DND-41 (cell line): ENCODE measurements around the gene GNRH2.

Source experiments
- ATAC-seq: fragments of 200-7000 bp; cut with Tn5 transposase; 3 replicates; pipeline ENCODE4 v1.9.1; 2021; ENCODE audit warnings: low read depth; ENCODE audit not compliant: insufficient read depth
- DNase-seq: peaks from one replicate; pipeline ENCODE4 v3.0.0-alpha.2; 2020
- H2AFZ ChIP-seq: 2 replicates; pipeline ENCODE4 v1.6.0; 2012; ENCODE audit warnings: low read depth, low read length
- H3K27ac ChIP-seq: 2 replicates; pipeline ENCODE4 v1.5.1; 2012; ENCODE audit warnings: low read length, inconsistent platforms
- H3K27me3 ChIP-seq: fragments of 200-600 bp; sonication (generic); 2 replicates; pipeline ENCODE4 v1.6.0; 2012; ENCODE audit warnings: low read length, mild to moderate bottlenecking, inconsistent platforms; ENCODE audit not compliant: insufficient read depth, poor library complexity
- H3K36me3 ChIP-seq: 2 replicates; pipeline ENCODE4 v1.5.1; 2012; ENCODE audit warnings: low read length, inconsistent platforms; ENCODE audit not compliant: insufficient read depth
- H3K4me1 ChIP-seq: 2 replicates; pipeline ENCODE4 v1.5.1; 2012; ENCODE audit warnings: mild to moderate bottlenecking, low read length; ENCODE audit not compliant: insufficient read depth
- H3K4me2 ChIP-seq: 2 replicates; pipeline ENCODE4 v1.6.0; 2012; ENCODE audit warnings: mild to moderate bottlenecking, moderate library complexity, low read length, inconsistent platforms; ENCODE audit not compliant: insufficient read depth
- H3K4me3 ChIP-seq, 2 experiments: fragments of 200-600 bp in 1 of 2; shearing (Covaris generic) in 1 of 2; 2 replicates each; pipeline ENCODE4 v1.5.1; 2012 to 2016; ENCODE audit warnings: inconsistent platforms in 2 of 2, low read length in 2 of 2, mild to moderate bottlenecking in 2 of 2, low read depth in 1 of 2, moderate library complexity in 1 of 2
- H3K79me2 ChIP-seq: 2 replicates; pipeline ENCODE4 v1.6.0; 2012; ENCODE audit warnings: low read length, inconsistent platforms; ENCODE audit not compliant: insufficient read depth
- H3K9ac ChIP-seq: 2 replicates; pipeline ENCODE4 v1.6.0; 2012; ENCODE audit warnings: low read depth, mild to moderate bottlenecking, inconsistent platforms, low read length, moderate library complexity
- H3K9me3 ChIP-seq: 2 replicates; pipeline ENCODE4 v1.5.1; 2012; ENCODE audit warnings: low read length, moderate library complexity, mild to moderate bottlenecking, inconsistent platforms; ENCODE audit not compliant: insufficient read depth, severe bottlenecking
- H4K20me1 ChIP-seq: 2 replicates; pipeline ENCODE4 v1.6.0; 2012; ENCODE audit warnings: low read length; ENCODE audit not compliant: insufficient read depth
- CTCF ChIP-seq: IDR thresholded peaks from 2 replicates; pipeline ENCODE4 v1.5.1; 2012; ENCODE audit warnings: borderline replicate concordance, low read length, moderate library complexity, mild to moderate bottlenecking; ENCODE audit not compliant: poor library complexity, severe bottlenecking; ENCODE audit errors: extremely low read depth
- EZH2 ChIP-seq: IDR thresholded peaks from 3 replicates; pipeline ENCODE4 v1.6.1; 2012; ENCODE audit warnings: borderline replicate concordance, low read depth, mild to moderate bottlenecking, moderate library complexity, low read length, inconsistent platforms; ENCODE audit not compliant: severe bottlenecking

GNRH2 gene

GRCh38 chr20:3082306-3082951, 39.0 kb downstream of the GNRH2 start:
- Histone ChIP-seq H3K9me3 (no peaks in the 10 kb centered on the region), H3K9ac (no peak overlapping the region)
- ATAC-seq = no peak

GRCh38 chr20:3082955-3083952, 39.8 kb downstream of the GNRH2 start:
- no peaks in the 10 kb centered on the region for H3K36me3 ChIP-seq
- no peak overlapping the region for H2AFZ ChIP-seq
- no peak overlapping the region for H3K4me3 ChIP-seq
- TF ChIP-seq EZH2 (no peak), CTCF (no peak)
- H3K79me2 ChIP-seq = no peaks in the 10 kb centered on the region
- no peak overlapping the region for H3K9ac ChIP-seq
- ATAC-seq (no peak), DNase-seq (no peak)
- no peaks in the 10 kb centered on the region for H3K27me3 ChIP-seq
- H4K20me1 ChIP-seq = no peaks in the 10 kb centered on the region; the same call in none of the 2 replicates
- no peak overlapping the region for H3K27ac ChIP-seq
- no peak overlapping the region for H3K4me2 ChIP-seq
- no peaks in the 10 kb centered on the region for H3K4me1 ChIP-seq
- H3K9me3 ChIP-seq = no peaks in the 10 kb centered on the region

More at GRCh38 chr20:3082306-3082951, 39.0 kb downstream of the GNRH2 start:
- Histone ChIP-seq H3K27me3 (peaks cover 3% of the 10 kb centered on the region), H3K4me1 (no peaks in the 10 kb centered on the region), H3K4me2 (no peak overlapping the region), H3K4me3 (no peak overlapping the region), H2AFZ (no peak overlapping the region), H3K27ac (no peak overlapping the region), H4K20me1 (no peaks in the 10 kb centered on the region; the same call in none of the 2 replicates), H3K79me2 (no peaks in the 10 kb centered on the region), H3K36me3 (no peaks in the 10 kb centered on the region)
- TF ChIP-seq EZH2 (no peak), CTCF (no peak)
- no peak for DNase-seq

GRCh38 chr20:3084283-3084985, 41.0 kb downstream of the GNRH2 start, which contains the start of gene AVP:
Gene AVP (minus strand): TSS chr20:3084724. CDS start chr20:3084674, 50 bp downstream.
- H3K4me1 ChIP-seq = no peaks in the 10 kb centered on the region
- H3K27me3 ChIP-seq = no peaks in the 10 kb centered on the region
- TF ChIP-seq EZH2 = no peak
- TF ChIP-seq CTCF = no peak
- no peaks in the 10 kb centered on the region for H3K9me3 ChIP-seq
- no peak within 1 kb of the TSS for H3K27ac ChIP-seq
- no peak within 1 kb of the TSS for H2AFZ ChIP-seq
- no peaks in the 10 kb centered on the region for H3K36me3 ChIP-seq
- no peak for DNase-seq
- H4K20me1 ChIP-seq = no peaks in the 10 kb centered on the region; the same call in none of the 2 replicates
- ATAC-seq = no peak
- no peaks in the 10 kb centered on the region for H3K79me2 ChIP-seq
- H3K4me3 ChIP-seq = no peak within 1 kb of the TSS
- H3K4me2 ChIP-seq = no peak within 1 kb of the TSS
- H3K9ac ChIP-seq = no peak within 1 kb of the TSS
